SK-N-SH treated with all-trans-retinoic acid at 6 μM for 48 hours (cell line): Measurements from ENCODE around the gene KRTAP5-4.
"Not testable (repeated sequence)": the region's sequence is repeated elsewhere in the genome, so short reads cannot be mapped to it uniquely, and the experiment has no call there.

ENCODE experiments used
- CSDC2 ChIP-seq: fragments of 250-450 bp; sonication (Bioruptor Pico); IDR thresholded peaks from 2 replicates; pipeline ENCODE4 v1.5.0; 2020; ENCODE audit warnings: mild to moderate bottlenecking, moderate library complexity
- ZNF8 ChIP-seq: fragments of 450-650 bp; formaldehyde crosslinking; IDR thresholded peaks from 2 replicates; pipeline ENCODE4 v1.5.0; 2020; ENCODE audit warnings: mild to moderate bottlenecking, moderate library complexity
- TF ChIP-seq, protein P1 (sequence below): fragments of 250-450 bp; sonication (Bioruptor Pico); IDR thresholded peaks from 2 replicates; pipeline ENCODE4 v1.8.0; 2020; ENCODE audit warnings: mild to moderate bottlenecking, moderate library complexity, borderline replicate concordance
- TF ChIP-seq, protein P2 (sequence below): fragments of 250-450 bp; sonication (Bioruptor Pico); IDR thresholded peaks from 2 replicates; pipeline ENCODE4 v1.8.0; 2021; ENCODE audit warnings: low read depth, mild to moderate bottlenecking, moderate library complexity, borderline replicate concordance
- TF ChIP-seq, protein P3 (sequence below): fragments of 250-450 bp; sonication (Bioruptor Pico); IDR thresholded peaks from 2 replicates; pipeline ENCODE4 v1.5.0; 2020; ENCODE audit warnings: mild to moderate bottlenecking, moderate library complexity
- TF ChIP-seq, protein P4 (sequence below): fragments of 250-450 bp; sonication (Bioruptor Pico); IDR thresholded peaks from 2 replicates; pipeline ENCODE4 v1.5.1; 2020; ENCODE audit warnings: low read depth, mild to moderate bottlenecking, moderate library complexity

DNA sequence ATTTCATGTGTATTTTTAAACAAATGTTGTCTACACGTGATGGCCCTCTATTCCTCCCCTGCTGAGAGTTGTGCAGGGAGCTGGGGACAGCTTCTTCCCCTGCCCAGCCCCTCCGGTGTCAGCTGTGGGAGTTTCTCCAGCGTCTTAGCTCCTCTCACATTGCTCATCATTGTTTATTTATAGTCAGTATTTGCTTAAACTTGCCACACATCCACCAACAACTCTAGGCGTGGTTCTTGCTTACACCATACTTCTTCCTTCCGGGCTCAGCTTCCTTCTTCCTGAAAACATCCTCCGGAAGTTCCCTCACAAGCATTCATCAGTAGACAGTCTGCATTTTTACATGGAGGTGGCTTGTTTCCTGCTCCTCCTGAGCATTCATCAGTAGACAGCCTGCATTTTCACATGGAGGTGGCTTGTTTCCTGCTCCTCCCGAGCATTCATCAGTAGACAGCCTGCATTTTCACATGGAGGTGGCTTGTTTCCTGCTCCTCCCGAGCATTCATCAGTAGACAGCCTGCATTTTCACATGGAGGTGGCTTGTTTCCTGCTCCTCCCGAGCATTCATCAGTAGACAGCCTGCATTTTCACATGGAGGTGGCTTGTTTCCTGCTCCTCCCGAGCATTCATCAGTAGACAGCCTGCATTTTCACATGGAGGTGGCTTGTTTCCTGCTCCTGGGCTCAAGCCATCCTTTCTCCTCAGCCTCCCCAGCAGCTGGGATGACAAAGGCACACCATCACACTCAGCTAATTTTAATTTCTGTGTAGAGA is 32.6 kb downstream of the KRTAP5-4 start:
- not testable (repeated sequence) for TF ChIP-seq ZNF8; CSDC2 (CRISPR knock-in tag)
- TF ChIP-seq, protein P1, sequence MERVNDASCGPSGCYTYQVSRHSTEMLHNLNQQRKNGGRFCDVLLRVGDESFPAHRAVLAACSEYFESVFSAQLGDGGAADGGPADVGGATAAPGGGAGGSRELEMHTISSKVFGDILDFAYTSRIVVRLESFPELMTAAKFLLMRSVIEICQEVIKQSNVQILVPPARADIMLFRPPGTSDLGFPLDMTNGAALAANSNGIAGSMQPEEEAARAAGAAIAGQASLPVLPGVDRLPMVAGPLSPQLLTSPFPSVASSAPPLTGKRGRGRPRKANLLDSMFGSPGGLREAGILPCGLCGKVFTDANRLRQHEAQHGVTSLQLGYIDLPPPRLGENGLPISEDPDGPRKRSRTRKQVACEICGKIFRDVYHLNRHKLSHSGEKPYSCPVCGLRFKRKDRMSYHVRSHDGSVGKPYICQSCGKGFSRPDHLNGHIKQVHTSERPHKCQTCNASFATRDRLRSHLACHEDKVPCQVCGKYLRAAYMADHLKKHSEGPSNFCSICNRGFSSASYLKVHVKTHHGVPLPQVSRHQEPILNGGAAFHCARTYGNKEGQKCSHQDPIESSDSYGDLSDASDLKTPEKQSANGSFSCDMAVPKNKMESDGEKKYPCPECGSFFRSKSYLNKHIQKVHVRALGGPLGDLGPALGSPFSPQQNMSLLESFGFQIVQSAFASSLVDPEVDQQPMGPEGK = not testable (repeated sequence)
- TF ChIP-seq, protein P2, sequence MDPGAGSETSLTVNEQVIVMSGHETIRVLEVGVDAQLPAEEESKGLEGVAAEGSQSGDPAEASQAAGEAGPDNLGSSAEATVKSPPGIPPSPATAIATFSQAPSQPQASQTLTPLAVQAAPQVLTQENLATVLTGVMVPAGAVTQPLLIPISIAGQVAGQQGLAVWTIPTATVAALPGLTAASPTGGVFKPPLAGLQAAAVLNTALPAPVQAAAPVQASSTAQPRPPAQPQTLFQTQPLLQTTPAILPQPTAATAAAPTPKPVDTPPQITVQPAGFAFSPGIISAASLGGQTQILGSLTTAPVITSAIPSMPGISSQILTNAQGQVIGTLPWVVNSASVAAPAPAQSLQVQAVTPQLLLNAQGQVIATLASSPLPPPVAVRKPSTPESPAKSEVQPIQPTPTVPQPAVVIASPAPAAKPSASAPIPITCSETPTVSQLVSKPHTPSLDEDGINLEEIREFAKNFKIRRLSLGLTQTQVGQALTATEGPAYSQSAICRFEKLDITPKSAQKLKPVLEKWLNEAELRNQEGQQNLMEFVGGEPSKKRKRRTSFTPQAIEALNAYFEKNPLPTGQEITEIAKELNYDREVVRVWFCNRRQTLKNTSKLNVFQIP (CRISPR knock-in tag) = not testable (repeated sequence)
- TF ChIP-seq, protein P3, sequence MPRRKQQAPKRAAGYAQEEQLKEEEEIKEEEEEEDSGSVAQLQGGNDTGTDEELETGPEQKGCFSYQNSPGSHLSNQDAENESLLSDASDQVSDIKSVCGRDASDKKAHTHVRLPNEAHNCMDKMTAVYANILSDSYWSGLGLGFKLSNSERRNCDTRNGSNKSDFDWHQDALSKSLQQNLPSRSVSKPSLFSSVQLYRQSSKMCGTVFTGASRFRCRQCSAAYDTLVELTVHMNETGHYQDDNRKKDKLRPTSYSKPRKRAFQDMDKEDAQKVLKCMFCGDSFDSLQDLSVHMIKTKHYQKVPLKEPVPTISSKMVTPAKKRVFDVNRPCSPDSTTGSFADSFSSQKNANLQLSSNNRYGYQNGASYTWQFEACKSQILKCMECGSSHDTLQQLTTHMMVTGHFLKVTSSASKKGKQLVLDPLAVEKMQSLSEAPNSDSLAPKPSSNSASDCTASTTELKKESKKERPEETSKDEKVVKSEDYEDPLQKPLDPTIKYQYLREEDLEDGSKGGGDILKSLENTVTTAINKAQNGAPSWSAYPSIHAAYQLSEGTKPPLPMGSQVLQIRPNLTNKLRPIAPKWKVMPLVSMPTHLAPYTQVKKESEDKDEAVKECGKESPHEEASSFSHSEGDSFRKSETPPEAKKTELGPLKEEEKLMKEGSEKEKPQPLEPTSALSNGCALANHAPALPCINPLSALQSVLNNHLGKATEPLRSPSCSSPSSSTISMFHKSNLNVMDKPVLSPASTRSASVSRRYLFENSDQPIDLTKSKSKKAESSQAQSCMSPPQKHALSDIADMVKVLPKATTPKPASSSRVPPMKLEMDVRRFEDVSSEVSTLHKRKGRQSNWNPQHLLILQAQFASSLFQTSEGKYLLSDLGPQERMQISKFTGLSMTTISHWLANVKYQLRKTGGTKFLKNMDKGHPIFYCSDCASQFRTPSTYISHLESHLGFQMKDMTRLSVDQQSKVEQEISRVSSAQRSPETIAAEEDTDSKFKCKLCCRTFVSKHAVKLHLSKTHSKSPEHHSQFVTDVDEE (CRISPR knock-in tag) = not testable (repeated sequence)
- TF ChIP-seq, protein P4, sequence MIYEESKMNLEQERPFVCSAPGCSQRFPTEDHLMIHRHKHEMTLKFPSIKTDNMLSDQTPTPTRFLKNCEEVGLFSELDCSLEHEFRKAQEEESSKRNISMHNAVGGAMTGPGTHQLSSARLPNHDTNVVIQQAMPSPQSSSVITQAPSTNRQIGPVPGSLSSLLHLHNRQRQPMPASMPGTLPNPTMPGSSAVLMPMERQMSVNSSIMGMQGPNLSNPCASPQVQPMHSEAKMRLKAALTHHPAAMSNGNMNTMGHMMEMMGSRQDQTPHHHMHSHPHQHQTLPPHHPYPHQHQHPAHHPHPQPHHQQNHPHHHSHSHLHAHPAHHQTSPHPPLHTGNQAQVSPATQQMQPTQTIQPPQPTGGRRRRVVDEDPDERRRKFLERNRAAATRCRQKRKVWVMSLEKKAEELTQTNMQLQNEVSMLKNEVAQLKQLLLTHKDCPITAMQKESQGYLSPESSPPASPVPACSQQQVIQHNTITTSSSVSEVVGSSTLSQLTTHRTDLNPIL (CRISPR knock-in tag) = not testable (repeated sequence)
